ENCODE measurements around the gene GPM6B. TPM values are rescaled to one million over a fixed set of nuclear protein-coding genes. Genes with fewer than 3 reads are reported as not detected.

GPM6B gene
- total RNA-seq, 1 donor from 2014 or later: 21.8 TPM

- Mint-ChIP-seq H3K27ac (no peak overlapping the region), H3K36me3 (ENCODE audit: insufficient read depth) (peaks cover 3% of the 10 kb centered on the region), H3K9me3 (ENCODE audit: low read depth) (peaks cover 17% of the 10 kb centered on the region), H3K27me3 (no peaks in the 10 kb centered on the region), H3K4me1 (ENCODE audit: low read depth) (peaks cover 6% of the 10 kb centered on the region), H3K4me3 (ENCODE audit: low read depth) (no peak overlapping the region)
- TF ChIP-seq, protein P1, sequence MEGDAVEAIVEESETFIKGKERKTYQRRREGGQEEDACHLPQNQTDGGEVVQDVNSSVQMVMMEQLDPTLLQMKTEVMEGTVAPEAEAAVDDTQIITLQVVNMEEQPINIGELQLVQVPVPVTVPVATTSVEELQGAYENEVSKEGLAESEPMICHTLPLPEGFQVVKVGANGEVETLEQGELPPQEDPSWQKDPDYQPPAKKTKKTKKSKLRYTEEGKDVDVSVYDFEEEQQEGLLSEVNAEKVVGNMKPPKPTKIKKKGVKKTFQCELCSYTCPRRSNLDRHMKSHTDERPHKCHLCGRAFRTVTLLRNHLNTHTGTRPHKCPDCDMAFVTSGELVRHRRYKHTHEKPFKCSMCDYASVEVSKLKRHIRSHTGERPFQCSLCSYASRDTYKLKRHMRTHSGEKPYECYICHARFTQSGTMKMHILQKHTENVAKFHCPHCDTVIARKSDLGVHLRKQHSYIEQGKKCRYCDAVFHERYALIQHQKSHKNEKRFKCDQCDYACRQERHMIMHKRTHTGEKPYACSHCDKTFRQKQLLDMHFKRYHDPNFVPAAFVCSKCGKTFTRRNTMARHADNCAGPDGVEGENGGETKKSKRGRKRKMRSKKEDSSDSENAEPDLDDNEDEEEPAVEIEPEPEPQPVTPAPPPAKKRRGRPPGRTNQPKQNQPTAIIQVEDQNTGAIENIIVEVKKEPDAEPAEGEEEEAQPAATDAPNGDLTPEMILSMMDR (IDR thresholded peaks at IDR 0.05; ENCODE audit: unreplicated experiment): no peak
- DNase-seq (ENCODE audit: low spot score, unreplicated experiment): no peak
These were observed 13.1 kb upstream of the GPM6B start for GRCh38 chrX:13829983-13830382.

- no peaks in the 10 kb centered on the region for H3K4me1 Mint-ChIP-seq (ENCODE audit: low read depth)
These were observed 11.5 kb upstream of the GPM6B start for GRCh38 chrX:13828392-13828791.

DNA sequence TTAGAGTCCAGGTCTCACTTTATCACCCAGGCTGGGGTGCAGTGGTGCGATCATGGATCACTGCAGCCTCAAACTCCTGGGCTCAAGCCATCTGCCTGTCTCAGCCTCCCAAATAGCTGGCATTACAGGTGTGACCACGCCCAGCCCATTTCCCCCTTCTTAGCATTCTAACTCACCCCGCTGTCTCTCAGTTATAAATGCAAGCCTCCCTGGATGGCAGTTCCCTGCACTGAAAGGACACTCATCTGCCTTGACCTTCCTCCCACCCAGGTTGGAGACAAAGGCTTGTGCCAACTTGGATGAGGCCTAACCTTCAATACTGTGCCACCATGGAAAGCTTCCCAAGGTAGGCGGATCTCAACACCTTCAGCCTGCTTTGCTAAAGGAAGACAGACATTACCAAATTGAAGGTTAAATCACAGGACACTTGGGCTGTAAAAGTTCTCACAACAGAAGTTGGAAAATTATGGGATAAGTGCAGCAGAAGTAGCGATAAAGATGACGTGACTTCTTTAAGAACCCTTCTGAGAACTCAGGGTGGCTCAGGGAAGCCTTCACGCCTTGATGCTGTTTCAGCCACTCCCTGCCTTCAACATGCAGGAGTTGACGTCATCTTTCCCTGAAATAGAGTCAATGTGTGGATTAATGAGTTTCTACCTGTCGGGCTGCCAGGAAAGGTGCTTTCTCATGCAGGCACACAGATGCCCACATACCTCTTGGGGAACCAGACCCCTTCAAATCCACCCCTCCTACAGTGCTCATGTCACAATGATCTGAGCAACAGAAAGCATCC, 10.6 kb upstream of the GPM6B start:
- no peak for DNase-seq (ENCODE audit: low spot score, unreplicated experiment)
- Mint-ChIP-seq H3K4me3 (ENCODE audit: low read depth) (no peak overlapping the region), H3K9me3 (ENCODE audit: low read depth) (peaks cover 25% of the 10 kb centered on the region), H3K36me3 (ENCODE audit: insufficient read depth) (peaks cover 7% of the 10 kb centered on the region), H3K27ac (no peak overlapping the region), H3K27me3 (no peaks in the 10 kb centered on the region), H3K4me1 (ENCODE audit: low read depth) (no peaks in the 10 kb centered on the region)
- TF ChIP-seq, protein P1 (IDR thresholded peaks at IDR 0.05; ENCODE audit: unreplicated experiment): no peak

More at GRCh38 chrX:13828392-13828791, 11.5 kb upstream of the GPM6B start:
- no peak for DNase-seq (ENCODE audit: low spot score, unreplicated experiment)
- peaks cover 7% of the 10 kb centered on the region for H3K36me3 Mint-ChIP-seq (ENCODE audit: insufficient read depth)
- H3K27me3 Mint-ChIP-seq: no peaks in the 10 kb centered on the region
- H3K4me3 Mint-ChIP-seq (ENCODE audit: low read depth): no peak overlapping the region
- no peak overlapping the region for H3K27ac Mint-ChIP-seq
- TF ChIP-seq, protein P1 (IDR thresholded peaks at IDR 0.05; ENCODE audit: unreplicated experiment): no peak
- H3K9me3 Mint-ChIP-seq (ENCODE audit: low read depth): peaks cover 25% of the 10 kb centered on the region

GRCh38 chrX:13826770-13827169, 9.9 kb upstream of the GPM6B start:
- Mint-ChIP-seq H3K36me3 (ENCODE audit: insufficient read depth) (peaks cover 7% of the 10 kb centered on the region), H3K27me3 (no peaks in the 10 kb centered on the region), H3K9me3 (ENCODE audit: low read depth) (peaks cover 25% of the 10 kb centered on the region), H3K4me3 (ENCODE audit: low read depth) (no peak overlapping the region), H3K4me1 (ENCODE audit: low read depth) (no peaks in the 10 kb centered on the region), H3K27ac (no peak overlapping the region)
- TF ChIP-seq, protein P1 (IDR thresholded peaks at IDR 0.05; ENCODE audit: unreplicated experiment): no peak
- DNase-seq (ENCODE audit: low spot score, unreplicated experiment): no peak

DNA sequence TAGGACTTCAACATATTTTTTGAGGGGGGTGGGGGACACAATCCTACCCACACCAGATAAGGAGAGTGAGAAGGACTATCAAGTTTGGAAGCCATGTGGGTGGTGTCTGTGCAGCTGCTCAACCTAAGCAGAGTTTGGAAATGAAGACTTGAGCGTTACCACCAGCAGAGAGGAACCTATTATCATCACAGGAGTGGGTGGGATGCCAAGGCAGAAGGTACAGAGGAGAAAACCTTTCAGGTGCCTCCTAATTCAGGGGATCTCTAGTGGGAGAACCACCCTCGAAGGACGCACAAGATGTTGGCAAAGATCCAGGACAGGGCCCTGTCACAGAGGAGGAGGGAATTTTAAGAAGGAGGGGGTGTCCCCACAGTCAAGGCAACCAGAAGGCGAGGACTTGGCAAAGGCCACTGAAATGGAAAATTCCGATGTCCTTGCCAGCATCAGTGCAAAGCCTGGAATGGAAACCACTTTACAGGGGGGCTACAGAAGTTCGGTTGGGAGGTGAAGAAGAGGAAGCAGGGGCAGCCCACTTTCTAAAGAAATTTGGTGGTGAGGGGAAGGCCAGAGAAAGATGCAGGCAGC, 8.4 kb upstream of the GPM6B start:
- no peak for DNase-seq (ENCODE audit: low spot score, unreplicated experiment)
- H3K27ac Mint-ChIP-seq: no peak overlapping the region
- no peak overlapping the region for H3K4me3 Mint-ChIP-seq (ENCODE audit: low read depth)
- no peaks in the 10 kb centered on the region for H3K4me1 Mint-ChIP-seq (ENCODE audit: low read depth)
- TF ChIP-seq, protein P1 (IDR thresholded peaks at IDR 0.05; ENCODE audit: unreplicated experiment): no peak
- peaks cover 34% of the 10 kb centered on the region for H3K9me3 Mint-ChIP-seq (ENCODE audit: low read depth)
- H3K36me3 Mint-ChIP-seq (ENCODE audit: insufficient read depth): peaks cover 7% of the 10 kb centered on the region
- H3K27me3 Mint-ChIP-seq: no peaks in the 10 kb centered on the region
